ENCODE results near the gene PRLR.

PRLR gene

DNA sequence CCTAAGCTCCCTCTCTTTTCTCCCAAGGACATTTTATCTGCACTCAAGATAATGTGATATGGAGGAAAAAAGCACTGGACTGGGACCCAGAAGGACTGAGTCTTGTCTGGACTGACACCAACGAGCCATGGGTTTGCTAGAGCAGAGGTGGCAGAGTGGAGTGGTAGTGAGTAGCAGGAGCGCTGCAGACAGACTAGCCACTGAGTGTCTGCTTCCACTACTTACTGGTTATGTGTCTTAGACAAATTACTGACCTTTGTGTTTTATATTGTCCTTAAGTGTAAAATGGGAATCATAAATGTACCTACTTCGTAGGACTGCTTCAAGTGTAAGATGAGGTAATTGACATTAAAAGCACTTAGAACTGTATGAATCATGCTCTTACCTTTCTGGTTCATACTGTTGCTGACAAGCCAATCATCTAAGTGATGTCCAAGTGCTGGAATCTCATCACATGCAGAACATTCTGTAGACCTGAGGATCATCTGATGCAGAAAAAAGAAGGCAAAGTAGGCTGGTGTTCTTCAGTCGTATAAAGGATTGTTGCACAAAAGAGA lies 12.5 kb upstream of the PRLR start:
- TF ChIP-seq SUZ12 (IDR thresholded peaks at IDR 0.05; ENCODE audit: extremely low read depth, insufficient read depth, insufficient read length) (no peak), YY1 (IDR thresholded peaks at IDR 0.05; ENCODE audit: insufficient read depth, insufficient read length) (no peak), ZNF274 (IDR thresholded peaks at IDR 0.05; ENCODE audit: low read depth, low read length) (no peak)
- H3K27me3 ChIP-seq (ENCODE audit: insufficient read depth, insufficient read length), result no peaks in the 10 kb centered on the region
- H3K36me3 ChIP-seq (ENCODE audit: insufficient read depth, insufficient read length, low read length), result no peaks in the 10 kb centered on the region
- no peak for DNase-seq (ENCODE audit: low read depth, low spot score)
- H3K9me3 ChIP-seq (ENCODE audit: insufficient read depth, low read length), result no peaks in the 10 kb centered on the region
- H3K9ac ChIP-seq (ENCODE audit: insufficient read length, low read depth), result no peak overlapping the region
- H3K4me1 ChIP-seq (ENCODE audit: insufficient read depth, insufficient read length), result peaks cover 2% of the 10 kb centered on the region
- no peak overlapping the region for H3K4me3 ChIP-seq (ENCODE audit: insufficient read length, low read depth)

DNA sequence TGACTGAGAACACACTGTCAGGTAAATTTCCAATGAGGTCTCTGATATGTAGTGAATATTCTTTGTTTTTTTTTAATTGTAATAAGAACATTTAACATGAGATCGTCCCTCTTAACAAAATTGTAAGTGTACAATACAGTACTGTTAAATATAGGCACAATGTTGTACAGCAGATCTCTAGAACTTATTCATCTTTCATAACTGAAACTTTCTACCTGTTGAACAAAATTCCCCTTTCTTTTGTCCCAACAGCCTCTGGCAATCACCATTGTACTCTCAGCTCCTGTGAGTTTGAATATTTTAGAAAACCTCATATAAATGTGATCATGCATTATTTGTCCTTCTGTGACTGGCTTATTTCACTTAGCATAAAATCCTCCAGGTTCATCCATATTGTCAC lies 10.6 kb upstream of the PRLR start:
- H3K4me1 ChIP-seq (ENCODE audit: insufficient read depth, insufficient read length), result no peaks in the 10 kb centered on the region
- no peak for DNase-seq (ENCODE audit: low read depth, low spot score)
- H3K9me3 ChIP-seq (ENCODE audit: insufficient read depth, low read length), result no peaks in the 10 kb centered on the region
- H3K36me3 ChIP-seq (ENCODE audit: insufficient read depth, insufficient read length, low read length), result no peaks in the 10 kb centered on the region
- TF ChIP-seq YY1 (IDR thresholded peaks at IDR 0.05; ENCODE audit: insufficient read depth, insufficient read length) (no peak), ZNF274 (IDR thresholded peaks at IDR 0.05; ENCODE audit: low read depth, low read length) (no peak), SUZ12 (IDR thresholded peaks at IDR 0.05; ENCODE audit: extremely low read depth, insufficient read depth, insufficient read length) (no peak)
- H3K27me3 ChIP-seq (ENCODE audit: insufficient read depth, insufficient read length), result no peaks in the 10 kb centered on the region
- H3K4me3 ChIP-seq (ENCODE audit: insufficient read length, low read depth), result no peak overlapping the region
- no peak overlapping the region for H3K9ac ChIP-seq (ENCODE audit: insufficient read length, low read depth)

DNA sequence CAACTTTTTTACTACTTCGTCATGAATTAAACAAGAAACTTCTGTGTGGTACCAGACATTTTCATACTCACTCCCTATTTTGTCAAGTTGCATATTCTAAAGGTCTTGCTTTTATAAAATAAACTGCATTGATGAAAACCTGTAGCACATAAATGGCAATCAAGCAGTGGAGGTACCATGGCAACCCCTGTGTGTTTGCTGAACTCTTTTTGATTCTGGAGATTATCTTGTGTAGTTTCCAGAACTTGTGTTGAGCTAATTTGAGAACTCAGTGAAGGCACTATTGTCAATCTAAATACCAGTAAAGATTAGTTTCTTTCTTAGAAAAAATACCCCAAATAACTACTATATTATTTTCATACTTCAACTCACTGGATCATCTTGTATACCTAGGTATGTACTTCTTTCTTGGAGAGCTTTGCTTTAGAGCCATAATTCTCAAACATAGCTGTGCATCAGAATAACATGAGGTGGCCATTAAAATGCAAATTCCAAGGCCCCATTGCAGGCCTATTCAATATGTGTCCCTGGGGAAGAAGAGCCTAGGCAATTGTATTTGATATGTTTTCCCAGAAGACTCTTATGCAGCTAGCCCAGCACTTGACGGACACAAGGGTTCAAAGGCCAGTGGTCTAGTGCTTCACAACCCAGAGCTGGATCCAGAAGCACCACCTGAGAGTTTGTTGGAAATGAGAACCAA lies 9.8 kb upstream of the PRLR start:
- Histone ChIP-seq H3K4me1 (ENCODE audit: insufficient read depth, insufficient read length) (no peaks in the 10 kb centered on the region), H3K9ac (ENCODE audit: insufficient read length, low read depth) (no peak overlapping the region), H3K9me3 (ENCODE audit: insufficient read depth, low read length) (no peaks in the 10 kb centered on the region), H3K4me3 (ENCODE audit: insufficient read length, low read depth) (no peak overlapping the region), H3K27me3 (ENCODE audit: insufficient read depth, insufficient read length) (no peaks in the 10 kb centered on the region), H3K36me3 (ENCODE audit: insufficient read depth, insufficient read length, low read length) (no peaks in the 10 kb centered on the region)
- TF ChIP-seq SUZ12 (IDR thresholded peaks at IDR 0.05; ENCODE audit: extremely low read depth, insufficient read depth, insufficient read length) (no peak), ZNF274 (IDR thresholded peaks at IDR 0.05; ENCODE audit: low read depth, low read length) (no peak), YY1 (IDR thresholded peaks at IDR 0.05; ENCODE audit: insufficient read depth, insufficient read length) (no peak)
- no peak for DNase-seq (ENCODE audit: low read depth, low spot score)

DNA sequence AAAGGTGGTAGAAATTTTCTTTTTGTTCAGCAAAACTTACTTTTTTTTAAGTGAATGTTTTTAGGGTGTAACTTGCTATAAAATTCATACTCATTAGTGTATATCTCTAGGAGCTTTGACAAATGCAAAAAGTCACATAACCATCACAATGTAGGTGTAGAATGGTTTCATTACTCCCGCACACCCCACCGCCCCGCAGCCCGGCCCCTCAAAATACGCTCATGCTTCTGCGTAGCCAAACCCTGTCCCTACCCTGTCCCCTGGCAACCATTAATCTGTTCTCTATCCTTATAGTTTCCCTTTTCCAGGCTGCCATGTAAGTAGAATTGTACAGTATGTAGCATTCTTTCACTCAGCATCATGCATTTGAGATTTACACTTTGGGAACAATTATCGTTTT lies 9.2 kb upstream of the PRLR start:
- no peak for DNase-seq (ENCODE audit: low read depth, low spot score)
- Histone ChIP-seq H3K4me1 (ENCODE audit: insufficient read depth, insufficient read length) (no peaks in the 10 kb centered on the region), H3K27me3 (ENCODE audit: insufficient read depth, insufficient read length) (no peaks in the 10 kb centered on the region), H3K9ac (ENCODE audit: insufficient read length, low read depth) (no peak overlapping the region), H3K9me3 (ENCODE audit: insufficient read depth, low read length) (no peaks in the 10 kb centered on the region), H3K4me3 (ENCODE audit: insufficient read length, low read depth) (no peak overlapping the region), H3K36me3 (ENCODE audit: insufficient read depth, insufficient read length, low read length) (no peaks in the 10 kb centered on the region)
- TF ChIP-seq YY1 (IDR thresholded peaks at IDR 0.05; ENCODE audit: insufficient read depth, insufficient read length) (no peak), SUZ12 (IDR thresholded peaks at IDR 0.05; ENCODE audit: extremely low read depth, insufficient read depth, insufficient read length) (no peak), ZNF274 (IDR thresholded peaks at IDR 0.05; ENCODE audit: low read depth, low read length) (no peak)

DNA sequence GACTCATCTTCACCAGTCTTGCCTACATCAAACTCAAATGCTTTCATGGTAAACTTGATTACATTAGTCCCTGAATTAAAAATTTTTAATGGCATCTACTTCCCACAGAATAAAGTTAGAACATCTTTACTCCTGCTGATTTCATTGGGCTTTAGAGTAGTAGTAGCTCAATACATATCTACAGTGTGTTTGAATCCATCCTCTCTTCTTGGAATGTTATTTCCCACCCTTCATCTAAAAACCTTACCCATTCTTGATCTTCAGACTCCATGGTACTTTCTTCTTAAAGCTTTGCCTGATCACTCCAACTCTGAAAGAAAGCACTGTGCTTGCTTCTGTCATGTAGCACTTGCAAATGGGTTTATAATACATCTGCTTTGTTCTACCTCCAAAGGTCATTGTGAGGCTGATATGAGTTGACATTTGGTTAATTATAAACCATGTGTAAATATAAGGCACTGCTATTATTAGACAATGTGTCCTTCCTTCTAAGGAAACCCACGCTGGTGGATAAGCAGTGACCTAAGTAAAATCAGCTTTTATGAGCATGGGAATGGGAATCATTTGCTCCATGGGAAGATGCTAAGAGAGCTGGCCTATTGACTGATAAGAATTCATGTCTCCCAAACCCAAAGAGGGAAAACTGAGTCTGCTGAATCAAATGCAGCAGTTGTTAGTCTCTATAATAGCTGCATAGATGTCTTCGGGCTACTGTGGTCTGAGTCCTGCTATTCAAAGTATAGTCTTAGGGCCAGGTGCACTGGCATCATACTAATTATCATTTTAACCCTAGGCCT lies 7.5 kb upstream of the PRLR start:
- no peak for DNase-seq (ENCODE audit: low read depth, low spot score)
- Histone ChIP-seq H3K4me3 (ENCODE audit: insufficient read length, low read depth) (no peak overlapping the region), H3K27me3 (ENCODE audit: insufficient read depth, insufficient read length) (no peaks in the 10 kb centered on the region), H3K36me3 (ENCODE audit: insufficient read depth, insufficient read length, low read length) (no peaks in the 10 kb centered on the region), H3K4me1 (ENCODE audit: insufficient read depth, insufficient read length) (no peaks in the 10 kb centered on the region), H3K9me3 (ENCODE audit: insufficient read depth, low read length) (no peaks in the 10 kb centered on the region), H3K9ac (ENCODE audit: insufficient read length, low read depth) (no peak overlapping the region)
- TF ChIP-seq SUZ12 (IDR thresholded peaks at IDR 0.05; ENCODE audit: extremely low read depth, insufficient read depth, insufficient read length) (no peak), ZNF274 (IDR thresholded peaks at IDR 0.05; ENCODE audit: low read depth, low read length) (no peak), YY1 (IDR thresholded peaks at IDR 0.05; ENCODE audit: insufficient read depth, insufficient read length) (no peak)

DNA sequence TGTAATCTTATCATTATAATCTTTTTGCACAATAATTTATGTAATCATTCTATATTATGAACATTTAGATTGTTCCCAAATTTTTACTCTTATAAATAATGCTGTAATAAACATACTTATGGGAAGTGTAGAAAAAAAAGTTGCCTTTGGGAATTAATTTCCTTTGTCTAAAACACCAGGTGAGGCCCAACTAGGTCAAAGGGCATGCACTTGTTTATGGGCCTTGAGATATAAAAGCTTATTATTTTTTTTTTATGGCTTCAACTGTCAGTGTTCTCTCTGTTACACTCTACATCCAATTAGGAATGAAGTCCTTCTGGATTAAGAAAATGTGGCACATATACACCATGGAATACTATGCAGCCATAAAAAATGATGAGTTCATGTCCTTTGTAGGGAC lies 6.5 kb upstream of the PRLR start:
- Histone ChIP-seq H3K4me3 (ENCODE audit: insufficient read length, low read depth) (no peak overlapping the region), H3K9ac (ENCODE audit: insufficient read length, low read depth) (no peak overlapping the region), H3K27me3 (ENCODE audit: insufficient read depth, insufficient read length) (no peaks in the 10 kb centered on the region), H3K9me3 (ENCODE audit: insufficient read depth, low read length) (no peaks in the 10 kb centered on the region), H3K36me3 (ENCODE audit: insufficient read depth, insufficient read length, low read length) (no peaks in the 10 kb centered on the region), H3K4me1 (ENCODE audit: insufficient read depth, insufficient read length) (no peaks in the 10 kb centered on the region)
- no peak for DNase-seq (ENCODE audit: low read depth, low spot score)
- TF ChIP-seq ZNF274 (IDR thresholded peaks at IDR 0.05; ENCODE audit: low read depth, low read length), result no peak
- TF ChIP-seq YY1 (IDR thresholded peaks at IDR 0.05; ENCODE audit: insufficient read depth, insufficient read length), result no peak
- no peak for TF ChIP-seq SUZ12 (IDR thresholded peaks at IDR 0.05; ENCODE audit: extremely low read depth, insufficient read depth, insufficient read length)

DNA sequence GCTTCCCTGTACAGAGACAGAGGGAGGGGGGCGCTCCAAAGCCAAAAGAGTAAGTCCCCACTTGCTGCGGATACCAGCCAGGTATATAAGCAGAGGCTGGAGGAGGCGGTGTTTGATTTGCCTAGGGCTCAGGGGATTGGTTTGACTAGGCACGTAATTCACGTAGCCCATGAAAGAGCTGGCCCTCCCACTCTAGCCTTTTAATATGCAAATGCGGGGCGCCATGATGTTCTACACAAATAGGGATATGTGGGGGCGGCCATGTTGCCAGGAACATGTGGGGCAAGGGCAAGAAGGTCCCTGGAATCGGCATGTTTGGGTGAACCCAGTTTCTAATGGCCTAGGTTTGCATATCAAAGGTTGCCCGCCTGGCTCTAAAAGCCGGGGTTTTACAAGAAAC lies 3.3 kb upstream of the PRLR start:
- no peak for DNase-seq (ENCODE audit: low read depth, low spot score)
- H3K9me3 ChIP-seq (ENCODE audit: insufficient read depth, low read length), result no peaks in the 10 kb centered on the region
- no peaks in the 10 kb centered on the region for H3K36me3 ChIP-seq (ENCODE audit: insufficient read depth, insufficient read length, low read length)
- no peaks in the 10 kb centered on the region for H3K4me1 ChIP-seq (ENCODE audit: insufficient read depth, insufficient read length)
- H3K4me3 ChIP-seq (ENCODE audit: insufficient read length, low read depth), result no peak overlapping the region
- H3K9ac ChIP-seq (ENCODE audit: insufficient read length, low read depth), result no peak overlapping the region
- no peaks in the 10 kb centered on the region for H3K27me3 ChIP-seq (ENCODE audit: insufficient read depth, insufficient read length)
- no peak for TF ChIP-seq SUZ12 (IDR thresholded peaks at IDR 0.05; ENCODE audit: extremely low read depth, insufficient read depth, insufficient read length)
